Panc1 (cell line): ENCODE results near the gene NCAM1.

Source experiments
- POLR2AphosphoS5 ChIP-seq: IDR thresholded peaks from 2 replicates; pipeline ENCODE4 v1.6.1; 2012; ENCODE audit warnings: mild to moderate bottlenecking, low read depth, low read length, moderate library complexity
- TF ChIP-seq, protein P1 (sequence below): fragments of 450-650 bp; IDR thresholded peaks from 2 replicates; pipeline ENCODE4 v1.5.1; 2017; ENCODE audit warnings: mild to moderate bottlenecking

DNA sequence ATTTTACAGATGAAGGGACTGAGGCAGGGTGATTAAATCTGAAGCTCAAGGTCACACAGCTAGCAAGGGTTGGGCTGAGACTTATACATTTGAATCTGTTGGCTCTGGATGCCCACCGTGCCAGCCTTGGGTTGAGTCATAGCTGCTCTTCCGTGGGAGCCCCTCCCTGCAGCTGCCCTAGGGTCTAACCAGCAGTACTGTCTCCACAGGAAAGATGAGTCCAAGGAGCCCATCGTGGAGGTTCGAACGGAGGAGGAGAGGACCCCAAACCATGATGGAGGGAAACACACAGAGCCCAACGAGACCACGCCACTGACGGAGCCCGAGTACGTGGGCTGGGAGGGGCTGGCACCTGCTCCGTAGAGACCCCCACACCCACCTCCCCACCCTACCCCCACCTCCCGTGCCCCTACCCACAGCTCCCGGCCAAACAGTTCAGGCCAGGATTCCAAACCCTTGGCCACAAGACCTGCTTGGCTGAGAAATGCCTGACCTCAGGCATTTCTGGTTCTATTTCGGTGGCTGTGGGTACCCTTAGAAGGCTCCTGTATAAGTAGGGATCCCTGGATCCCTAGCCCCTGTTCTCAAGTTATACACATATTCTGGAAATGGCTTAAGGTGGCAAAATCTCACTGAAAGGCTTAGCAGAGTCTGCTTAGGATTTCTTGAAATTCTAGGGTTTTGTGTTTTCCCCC is 310.5 kb downstream of the NCAM1 start:
- TF ChIP-seq, protein P1, sequence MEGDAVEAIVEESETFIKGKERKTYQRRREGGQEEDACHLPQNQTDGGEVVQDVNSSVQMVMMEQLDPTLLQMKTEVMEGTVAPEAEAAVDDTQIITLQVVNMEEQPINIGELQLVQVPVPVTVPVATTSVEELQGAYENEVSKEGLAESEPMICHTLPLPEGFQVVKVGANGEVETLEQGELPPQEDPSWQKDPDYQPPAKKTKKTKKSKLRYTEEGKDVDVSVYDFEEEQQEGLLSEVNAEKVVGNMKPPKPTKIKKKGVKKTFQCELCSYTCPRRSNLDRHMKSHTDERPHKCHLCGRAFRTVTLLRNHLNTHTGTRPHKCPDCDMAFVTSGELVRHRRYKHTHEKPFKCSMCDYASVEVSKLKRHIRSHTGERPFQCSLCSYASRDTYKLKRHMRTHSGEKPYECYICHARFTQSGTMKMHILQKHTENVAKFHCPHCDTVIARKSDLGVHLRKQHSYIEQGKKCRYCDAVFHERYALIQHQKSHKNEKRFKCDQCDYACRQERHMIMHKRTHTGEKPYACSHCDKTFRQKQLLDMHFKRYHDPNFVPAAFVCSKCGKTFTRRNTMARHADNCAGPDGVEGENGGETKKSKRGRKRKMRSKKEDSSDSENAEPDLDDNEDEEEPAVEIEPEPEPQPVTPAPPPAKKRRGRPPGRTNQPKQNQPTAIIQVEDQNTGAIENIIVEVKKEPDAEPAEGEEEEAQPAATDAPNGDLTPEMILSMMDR: no peak
- TF ChIP-seq POLR2AphosphoS5: no peak
